Coronary artery (tissue), 2 donors: ENCODE data around the gene PIEZO1.

Experiments used
- DNase-seq: peaks from one replicate; pipeline ENCODE4 v3.0.0-alpha.2; 2017; ENCODE audit warnings: low spot score
- H3K27ac ChIP-seq, 2 donors: fragments of 200-600 bp; sonication (generic); one replicate each; pipeline ENCODE4 v1.5.1; 2016 to 2019
- H3K4me3 ChIP-seq: fragments of 200-600 bp; sonication (generic); 2 replicates; pipeline ENCODE4 v1.5.1; 2016; ENCODE audit warnings: mild to moderate bottlenecking, moderate library complexity
- CTCF ChIP-seq: fragments of 200-600 bp; sonication (generic); IDR thresholded peaks from one replicate; pipeline ENCODE4 v1.5.1; 2019; ENCODE audit warnings: antibody characterized with exemption

Gene PIEZO1

GRCh38 chr16:88687676-88688012 lies 97.4 kb downstream of the PIEZO1 start:
- no peak for DNase-seq
- H3K4me3 ChIP-seq = no peak overlapping the region
- TF ChIP-seq CTCF = no peak
- no peak overlapping the region for H3K27ac ChIP-seq

- Histone ChIP-seq H3K27ac (no peak overlapping the region), H3K4me3 (no peak overlapping the region)
- no peak for TF ChIP-seq CTCF
- DNase-seq = no peak
These were observed 97.8 kb downstream of the PIEZO1 start for GRCh38 chr16:88687254-88687576.

GRCh38 chr16:88686439-88687253 lies 98.4 kb downstream of the PIEZO1 start, which contains the start of gene SNAI3:
SNAI3 (minus strand) TSS chr16:88686507; CDS start chr16:88686406, 101 bp downstream.
- Histone ChIP-seq H3K27ac (no peak within 1 kb of the TSS), H3K4me3 (peak within 1 kb of the TSS; percentile 64)
- no peak for DNase-seq
- TF ChIP-seq CTCF = no peak

GRCh38 chr16:88686062-88686438 lies 99.0 kb downstream of the PIEZO1 start:
- TF ChIP-seq CTCF = no peak
- H3K4me3 ChIP-seq = peak overlapping the region; percentile 64
- no peak overlapping the region for H3K27ac ChIP-seq
- no peak for DNase-seq

GRCh38 chr16:88685156-88686061 lies 99.6 kb downstream of the PIEZO1 start:
- peak; percentile 13 for TF ChIP-seq CTCF
- H3K4me3 ChIP-seq = peak overlapping the region; percentile 64
- no peak for DNase-seq
- no peak overlapping the region for H3K27ac ChIP-seq

GRCh38 chr16:88684569-88685155 lies 100.4 kb downstream of the PIEZO1 start:
- TF ChIP-seq CTCF = no peak
- Histone ChIP-seq H3K27ac (no peak overlapping the region), H3K4me3 (no peak overlapping the region)

More at GRCh38 chr16:88684569-88685155, 100.4 kb downstream of the PIEZO1 start:
- DNase-seq = no peak
